Measurements from ENCODE around the gene CD7.

Gene CD7

GRCh38 chr17:82328141-82328993, 11.0 kb upstream of the CD7 start:
- no peak for DNase-seq (ENCODE audit: low read depth in 2 of 2)

GRCh38 chr17:82327757-82328140, 10.3 kb upstream of the CD7 start:
- DNase-seq (ENCODE audit: low read depth in 2 of 2) = no peak

- DNase-seq (ENCODE audit: low read depth in 2 of 2) = no peak
Measured at GRCh38 chr17:82327289-82327688, 9.9 kb upstream of the CD7 start.

- DNase-seq (ENCODE audit: low read depth in 2 of 2) = no peak
Measured at GRCh38 chr17:82325286-82326180, 8.1 kb upstream of the CD7 start.

- DNase-seq (ENCODE audit: low read depth in 2 of 2) = no peak
Measured at GRCh38 chr17:82324566-82325285, 7.3 kb upstream of the CD7 start.

GRCh38 chr17:82323514-82324234, 6.3 kb upstream of the CD7 start:
- DNase-seq (ENCODE audit: low read depth in 2 of 2) = no peak

GRCh38 chr17:82322526-82323453, 5.4 kb upstream of the CD7 start:
- no peak for DNase-seq (ENCODE audit: low read depth in 2 of 2)

- DNase-seq (ENCODE audit: low read depth in 2 of 2) = no peak
Measured at GRCh38 chr17:82321947-82322466, 4.6 kb upstream of the CD7 start.

- DNase-seq (ENCODE audit: low read depth in 2 of 2) = peak; percentile 67 to 75
Measured at GRCh38 chr17:82320956-82321927, 3.8 kb upstream of the CD7 start.

- no peak for DNase-seq (ENCODE audit: low read depth in 2 of 2)
Measured at GRCh38 chr17:82320140-82320840, 2.9 kb upstream of the CD7 start.

- no peak for DNase-seq (ENCODE audit: low read depth in 2 of 2)
Measured at GRCh38 chr17:82319619-82320062, 2.2 kb upstream of the CD7 start.

- no peak for DNase-seq (ENCODE audit: low read depth in 2 of 2)
Measured at GRCh38 chr17:82318772-82319606, 1.6 kb upstream of the CD7 start.

GRCh38 chr17:82318169-82318498, 726 bp upstream of the CD7 start:
- DNase-seq (ENCODE audit: low read depth in 2 of 2) = no peak

GRCh38 chr17:82316651-82317393, 586 bp downstream of the CD7 start:
- DNase-seq (ENCODE audit: low read depth in 2 of 2) = no peak

GRCh38 chr17:82315703-82316358, 1.6 kb downstream of the CD7 start:
- no peak for DNase-seq (ENCODE audit: low read depth in 2 of 2)

Measured in stimulated activated CD4-positive, alpha-beta T cell treated with anti-CD3 and anti-CD28 coated beads, Interleukin-4, amount 100 ng/mL, for 48 hours (primary cell).